GM11168 (cell line): Measurements from ENCODE around the gene PDILT.

ENCODE experiments used
- in situ Hi-C: fragments of 300-500 bp; cut with MboI; formaldehyde crosslinking; loops from one replicate; pipeline ENCODE4 v1.12.0; 2022; ENCODE audit warnings: low sequenced_read_pairs; ENCODE audit not compliant: unreplicated experiment

The PDILT gene

DNA sequence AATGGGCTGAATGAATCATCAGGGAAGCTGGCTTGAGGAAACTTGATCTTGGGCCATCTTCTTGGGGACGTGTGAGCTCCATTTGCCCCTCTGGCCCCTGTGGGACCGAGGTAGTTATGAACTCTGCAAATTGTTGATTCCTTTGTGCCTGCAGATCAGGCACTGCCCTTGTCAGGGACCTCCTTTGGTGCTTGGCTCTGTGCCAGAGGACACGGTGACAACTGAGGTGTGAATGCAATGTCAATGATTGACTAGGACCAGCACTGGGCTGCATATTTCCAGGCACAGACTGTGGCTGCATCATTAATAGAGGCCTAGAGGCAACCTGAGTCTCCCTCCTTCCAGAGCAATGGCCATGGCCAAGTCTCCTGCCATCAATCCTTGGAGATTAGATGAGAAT, 23.8 kb downstream of the PDILT start:
- in situ Hi-C loops = loop anchor here (25.0 kb wide), 1 partner anchor 468 kb away; no protein-coding TSS in a partner anchor

GRCh38 chr16:20377181-20377580, 27.4 kb downstream of the PDILT start:
- in situ Hi-C loops = loop anchor here (25.0 kb wide), 1 partner anchor 465 kb away; no protein-coding TSS in a partner anchor

DNA sequence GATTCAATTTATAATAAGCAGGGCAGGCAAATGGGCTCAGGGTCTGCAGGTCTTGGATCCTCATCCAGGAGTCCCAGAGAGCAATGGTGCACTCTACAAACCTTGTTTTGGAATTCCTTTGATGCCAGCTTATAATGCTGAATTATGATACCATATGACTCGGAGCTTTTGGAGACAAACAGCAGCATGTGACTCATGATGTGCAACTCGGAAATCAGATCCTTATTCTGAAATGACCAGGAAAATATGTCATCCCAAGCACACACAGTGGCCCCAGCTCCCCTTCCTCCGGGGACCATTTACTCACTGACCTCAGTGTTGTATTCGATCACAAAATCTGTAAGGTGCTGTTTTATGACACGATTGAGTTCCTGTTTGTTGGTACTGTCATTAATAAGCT, 31.8 kb downstream of the PDILT start:
- in situ Hi-C loops = no loop called here

DNA sequence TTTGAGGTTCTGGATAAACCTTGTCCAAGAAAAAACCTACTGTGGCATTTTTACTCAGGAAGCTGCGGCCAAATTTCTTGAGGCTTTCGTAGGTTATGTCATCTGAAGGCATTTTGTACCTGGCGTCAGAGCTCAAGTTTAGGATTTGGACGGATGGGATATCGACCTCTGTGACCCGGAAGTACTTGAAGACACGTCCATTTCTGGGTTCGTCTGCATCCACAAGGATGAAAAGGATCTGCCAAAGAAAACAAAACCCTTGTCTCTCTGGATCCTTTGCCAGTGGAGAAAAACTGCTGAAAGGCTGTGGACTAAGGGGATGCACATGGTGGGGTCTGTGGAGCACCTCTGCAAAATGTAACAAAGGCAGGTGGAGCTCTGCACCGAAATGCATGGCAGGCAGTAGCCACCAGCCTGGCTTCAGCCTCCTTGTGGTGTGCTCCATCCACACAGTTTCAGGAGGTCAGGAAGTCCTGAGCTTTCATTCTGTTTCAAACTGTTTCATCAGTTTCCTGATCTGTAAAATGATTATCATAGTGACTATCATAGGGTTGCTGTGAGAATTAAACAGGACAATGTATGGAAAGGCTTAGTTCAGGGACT, 35.0 kb downstream of the PDILT start:
- in situ Hi-C loops = no loop called here

GRCh38 chr16:20364051-20364450, 40.5 kb downstream of the PDILT start:
- in situ Hi-C loops = no loop called here

GRCh38 chr16:20363191-20363590, 41.3 kb downstream of the PDILT start:
- in situ Hi-C loops = no loop called here

DNA sequence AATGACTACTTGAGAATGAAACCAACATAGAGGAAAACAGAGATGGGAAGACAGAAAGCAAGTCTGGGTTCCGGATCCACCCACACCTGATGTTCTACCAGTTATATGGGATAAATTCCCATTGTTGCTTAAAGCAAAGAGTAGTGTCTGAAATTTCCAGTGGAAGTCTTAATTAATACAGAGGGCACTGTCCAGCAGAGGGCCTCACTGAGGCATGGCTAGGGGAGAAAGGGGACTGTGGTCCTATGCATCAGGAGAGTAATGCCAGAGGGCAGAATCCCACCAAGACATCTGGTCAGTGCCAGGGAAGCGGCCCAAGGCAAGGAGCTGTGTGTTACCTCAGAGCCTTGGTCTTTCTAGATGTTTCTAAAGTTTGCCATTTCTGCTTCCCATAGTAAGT, 44.5 kb downstream of the PDILT start:
- in situ Hi-C loops = no loop called here

DNA sequence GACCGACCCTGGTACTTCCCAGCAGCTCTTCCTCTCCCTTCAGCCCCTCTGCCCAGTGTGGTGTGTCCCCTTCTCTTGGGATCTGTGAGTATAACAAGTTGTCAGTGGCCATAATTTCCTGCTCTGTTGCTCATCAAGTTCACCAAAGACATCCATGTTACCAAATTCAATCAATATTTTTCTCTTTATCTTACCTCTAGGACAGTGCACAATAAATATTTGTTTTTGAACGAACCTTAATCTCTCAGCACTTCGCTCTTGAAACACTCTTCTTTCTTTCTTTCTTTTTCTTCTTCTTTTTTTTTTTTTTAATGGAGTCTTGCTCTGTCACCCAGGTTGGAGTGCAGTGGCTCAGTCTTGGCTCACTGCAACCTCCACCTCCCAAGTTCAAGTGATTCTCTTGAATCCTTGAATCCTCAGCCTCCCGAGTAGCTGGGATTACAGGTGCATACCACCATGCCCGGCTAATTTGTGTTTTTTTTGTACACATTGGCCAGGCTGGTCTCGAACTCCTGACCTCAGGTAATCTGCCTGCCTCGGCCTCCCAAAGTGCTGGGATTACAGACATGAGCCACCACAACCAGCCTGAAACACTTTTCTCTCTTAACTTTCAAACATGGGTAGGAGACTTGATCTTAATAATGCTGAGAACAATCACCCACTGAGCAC, 49.3 kb downstream of the PDILT start:
- in situ Hi-C loops = no loop called here

DNA sequence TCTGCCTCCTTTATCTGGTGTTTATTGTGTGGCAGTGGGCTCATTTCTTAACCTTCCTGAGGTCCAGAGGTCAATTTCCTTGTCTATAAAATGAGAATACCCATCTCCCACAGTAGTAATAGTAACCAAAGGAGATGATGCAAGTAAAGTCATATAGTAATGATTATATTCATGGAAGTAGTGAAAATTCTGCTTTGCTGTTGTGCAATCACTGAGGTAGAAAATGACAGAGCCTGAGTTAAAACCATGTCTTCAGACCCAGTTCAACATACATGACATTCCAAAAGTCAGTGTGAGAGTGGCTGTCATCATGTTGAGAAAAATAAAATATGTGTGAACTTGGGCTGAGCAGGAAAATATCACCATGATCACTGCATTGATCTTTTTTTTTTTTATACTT, 51.2 kb downstream of the PDILT start:
- in situ Hi-C loops = no loop called here

- in situ Hi-C loops = no loop called here
These were observed 51.9 kb downstream of the PDILT start, which contains the start of gene UMOD for GRCh38 chr16:20352615-20353014. TSS of gene UMOD (minus strand) at chr16:20352715. CDS start at chr16:20350737, 1,978 bp downstream.

DNA sequence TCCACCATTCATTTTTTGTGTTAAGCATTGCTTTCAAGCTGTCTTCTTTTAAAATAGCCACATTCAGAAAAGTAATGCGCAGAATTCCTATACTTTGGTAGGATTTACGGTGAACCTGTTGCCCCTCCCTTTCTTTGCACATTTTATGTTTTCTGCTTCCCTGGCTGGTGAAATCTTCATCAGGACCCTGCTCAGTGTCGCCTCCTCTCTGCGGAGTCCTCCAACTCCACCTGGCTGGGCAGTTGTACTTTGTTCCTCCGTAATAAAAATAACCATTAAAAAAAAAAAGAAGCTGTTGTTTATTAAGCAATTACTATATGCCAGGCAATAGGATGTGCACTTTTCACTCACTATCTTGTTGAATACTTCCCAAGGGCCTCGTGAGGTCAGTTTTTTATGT, 54.9 kb downstream of the PDILT start:
- in situ Hi-C loops = no loop called here

DNA sequence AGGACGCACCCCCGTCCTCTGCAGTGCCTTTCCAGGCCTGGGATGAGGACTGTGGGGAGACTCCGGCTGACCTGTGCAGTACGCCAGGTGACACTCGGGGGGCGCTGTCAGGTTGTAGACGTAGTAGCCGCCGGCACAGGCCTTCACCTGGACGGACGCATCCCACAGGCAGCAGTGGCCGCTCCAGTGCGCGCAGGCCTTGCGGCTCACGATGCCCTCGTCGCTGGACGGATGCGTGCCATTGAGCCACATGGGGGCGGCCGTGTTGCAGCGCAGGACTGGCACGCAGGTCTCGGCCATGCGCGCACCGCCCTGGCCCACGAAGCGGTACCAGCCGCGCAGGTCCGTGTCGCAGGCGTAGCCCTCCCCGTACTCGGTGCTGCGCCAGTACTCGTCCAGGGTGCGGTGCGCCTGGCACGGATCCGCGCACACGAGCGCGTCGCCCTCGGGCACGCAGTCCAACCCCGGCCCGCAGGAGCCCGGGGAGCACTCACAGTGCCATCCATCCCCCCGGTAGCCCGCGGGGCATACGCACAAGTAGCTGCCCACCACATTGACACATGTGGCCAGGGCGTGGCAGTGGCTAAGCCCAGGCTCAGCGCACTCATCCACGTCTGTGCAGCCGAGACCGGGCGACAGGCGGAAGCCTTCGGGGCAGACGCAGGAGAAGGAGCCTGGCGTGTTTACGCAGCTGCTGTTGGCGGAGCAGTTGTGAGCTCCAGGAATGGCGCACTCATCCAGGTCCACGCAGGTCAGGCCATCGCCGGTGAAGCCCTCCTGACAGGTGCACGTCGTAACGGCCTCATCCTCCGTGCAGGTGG, 56.0 kb downstream of the PDILT start:
- in situ Hi-C loops = no loop called here

GRCh38 chr16:20347666-20348364, 56.7 kb downstream of the PDILT start:
- in situ Hi-C loops = no loop called here

DNA sequence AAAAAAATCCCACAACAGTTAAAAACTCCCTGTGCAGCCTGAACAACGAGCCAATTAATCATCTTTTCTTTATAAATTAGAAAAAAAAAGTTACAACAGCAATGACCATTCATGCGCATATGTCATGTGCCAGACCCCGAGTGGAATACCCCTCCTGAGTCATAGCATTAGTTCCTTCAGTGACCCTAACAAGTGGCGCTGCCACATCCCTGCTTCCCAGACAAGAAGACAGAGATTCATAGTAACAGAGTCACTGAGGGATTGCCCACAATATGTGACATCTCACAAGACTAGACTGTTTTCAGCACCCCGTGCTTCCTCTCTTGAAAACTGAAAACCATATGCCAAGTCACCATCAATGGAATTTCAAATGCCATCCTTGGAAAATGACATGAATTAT, 59.9 kb downstream of the PDILT start:
- in situ Hi-C loops = no loop called here

- in situ Hi-C loops = no loop called here
These were observed 64.8 kb downstream of the PDILT start for GRCh38 chr16:20339744-20340143.

- in situ Hi-C loops = no loop called here
These were observed 67.6 kb downstream of the PDILT start for GRCh38 chr16:20336955-20337354.

DNA sequence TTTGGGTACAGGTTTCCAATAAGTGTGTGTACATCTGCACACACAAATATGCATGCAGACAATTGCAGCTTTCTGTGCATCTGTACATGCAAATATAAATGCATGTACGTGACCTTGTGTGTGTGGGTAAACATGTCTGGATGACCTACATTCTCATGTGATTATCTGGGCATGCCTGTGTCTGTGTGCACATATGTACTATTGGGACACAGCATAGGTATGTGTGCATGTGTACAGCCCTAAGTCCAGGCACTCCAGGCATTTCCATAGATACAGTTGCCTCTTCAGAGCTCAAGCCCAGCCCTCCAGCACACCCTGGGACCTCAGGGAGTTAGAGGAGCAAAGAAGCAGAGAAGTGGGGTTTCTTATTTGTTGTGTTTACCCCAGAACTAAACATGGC, 70.1 kb downstream of the PDILT start:
- in situ Hi-C loops = no loop called here

GRCh38 chr16:20333120-20333519, 71.4 kb downstream of the PDILT start:
- in situ Hi-C loops = no loop called here

- in situ Hi-C loops = no loop called here
These were observed 72.1 kb downstream of the PDILT start for GRCh38 chr16:20332411-20332810.

DNA sequence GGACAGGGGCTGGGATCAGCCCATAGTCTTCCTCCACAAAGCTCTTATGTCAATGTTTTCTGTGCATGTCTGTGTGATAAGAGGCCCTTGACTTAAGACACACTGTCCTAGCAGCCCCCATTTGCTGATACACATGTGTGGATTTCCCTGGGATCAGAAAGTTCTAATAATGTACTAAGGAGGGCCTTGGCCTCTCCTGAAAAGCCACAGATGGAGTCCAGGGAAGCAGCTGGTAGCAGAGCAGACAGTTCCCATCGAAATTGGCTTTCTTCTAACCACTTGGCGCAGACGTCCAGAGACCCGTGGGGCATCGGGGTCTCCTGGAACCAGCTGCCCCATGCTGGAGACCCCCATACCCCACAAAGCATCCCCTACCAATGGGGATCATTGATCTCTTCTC, 72.9 kb downstream of the PDILT start:
- in situ Hi-C loops = no loop called here
